HL-60 (cell line): ENCODE measurements around the gene ETFA.

Experiments
- CTCF ChIP-seq: IDR thresholded peaks from one replicate; pipeline ENCODE4 v1.5.1; 2011; ENCODE audit warnings: low read length, control low read depth, inconsistent platforms; ENCODE audit not compliant: insufficient read depth
- REST ChIP-seq: IDR thresholded peaks from 2 replicates; pipeline ENCODE4 v1.6.1; 2012; ENCODE audit warnings: low read depth; ENCODE audit not compliant: insufficient replicate concordance

GRCh38 chr15:76222159-76222558 lies 89.1 kb downstream of the ETFA start:
- TF ChIP-seq CTCF (no peak), REST (no peak)
